Measurements from ENCODE around the gene GRIK1. TPM values are rescaled to one million over a fixed set of nuclear protein-coding genes. Genes with fewer than 3 reads are reported as not detected.

GRIK1 gene
- total RNA-seq, 1 donor from 2014 or later: 0.39 TPM

- H3K27me3 Mint-ChIP-seq (ENCODE audit: unreplicated experiment): no peaks in the 10 kb centered on the region
- TF ChIP-seq CTCF (IDR thresholded peaks at IDR 0.05; ENCODE audit: partially characterized antibody, unreplicated experiment): no peak
- H3K36me3 Mint-ChIP-seq (ENCODE audit: unreplicated experiment): peaks cover 15% of the 10 kb centered on the region
- DNase-seq: no peak
- no peak overlapping the region for H3K27ac Mint-ChIP-seq (ENCODE audit: unreplicated experiment)
- no peaks in the 10 kb centered on the region for H3K4me1 Mint-ChIP-seq (ENCODE audit: low read depth, unreplicated experiment)
- peaks cover 3% of the 10 kb centered on the region for H3K9me3 Mint-ChIP-seq (ENCODE audit: unreplicated experiment)
- no peak overlapping the region for H3K4me3 Mint-ChIP-seq (ENCODE audit: unreplicated experiment)
Observed at GRCh38 chr21:29521872-29522271, 417.9 kb downstream of the GRIK1 start.

GRCh38 chr21:29520171-29520570 is 419.6 kb downstream of the GRIK1 start:
- Mint-ChIP-seq H3K27ac (ENCODE audit: unreplicated experiment) (no peak overlapping the region), H3K36me3 (ENCODE audit: unreplicated experiment) (peaks cover 5% of the 10 kb centered on the region), H3K9me3 (ENCODE audit: unreplicated experiment) (no peaks in the 10 kb centered on the region), H3K27me3 (ENCODE audit: unreplicated experiment) (no peaks in the 10 kb centered on the region), H3K4me1 (ENCODE audit: low read depth, unreplicated experiment) (no peaks in the 10 kb centered on the region), H3K4me3 (ENCODE audit: unreplicated experiment) (no peak overlapping the region)
- no peak for DNase-seq
- TF ChIP-seq CTCF (IDR thresholded peaks at IDR 0.05; ENCODE audit: partially characterized antibody, unreplicated experiment): no peak

- Mint-ChIP-seq H3K4me1 (ENCODE audit: low read depth, unreplicated experiment) (no peaks in the 10 kb centered on the region), H3K27me3 (ENCODE audit: unreplicated experiment) (no peaks in the 10 kb centered on the region), H3K27ac (ENCODE audit: unreplicated experiment) (no peak overlapping the region), H3K36me3 (ENCODE audit: unreplicated experiment) (peaks cover 8% of the 10 kb centered on the region), H3K4me3 (ENCODE audit: unreplicated experiment) (no peak overlapping the region), H3K9me3 (ENCODE audit: unreplicated experiment) (no peaks in the 10 kb centered on the region)
- no peak for TF ChIP-seq CTCF (IDR thresholded peaks at IDR 0.05; ENCODE audit: partially characterized antibody, unreplicated experiment)
- DNase-seq: no peak
Observed at GRCh38 chr21:29514652-29515247, 425.0 kb downstream of the GRIK1 start.

- H3K4me1 Mint-ChIP-seq (ENCODE audit: low read depth, unreplicated experiment): no peaks in the 10 kb centered on the region
- peaks cover 8% of the 10 kb centered on the region for H3K36me3 Mint-ChIP-seq (ENCODE audit: unreplicated experiment)
- H3K4me3 Mint-ChIP-seq (ENCODE audit: unreplicated experiment): no peak overlapping the region
- no peak overlapping the region for H3K27ac Mint-ChIP-seq (ENCODE audit: unreplicated experiment)
- H3K27me3 Mint-ChIP-seq (ENCODE audit: unreplicated experiment): no peaks in the 10 kb centered on the region
- no peak for TF ChIP-seq CTCF (IDR thresholded peaks at IDR 0.05; ENCODE audit: partially characterized antibody, unreplicated experiment)
- no peak for DNase-seq
- H3K9me3 Mint-ChIP-seq (ENCODE audit: unreplicated experiment): no peaks in the 10 kb centered on the region
Observed at GRCh38 chr21:29513535-29513934, 426.3 kb downstream of the GRIK1 start.

- no peaks in the 10 kb centered on the region for H3K27me3 Mint-ChIP-seq (ENCODE audit: unreplicated experiment)
- no peak overlapping the region for H3K4me3 Mint-ChIP-seq (ENCODE audit: unreplicated experiment)
- no peak for DNase-seq
- no peak overlapping the region for H3K27ac Mint-ChIP-seq (ENCODE audit: unreplicated experiment)
- H3K9me3 Mint-ChIP-seq (ENCODE audit: unreplicated experiment): no peaks in the 10 kb centered on the region
- peaks cover 8% of the 10 kb centered on the region for H3K36me3 Mint-ChIP-seq (ENCODE audit: unreplicated experiment)
- no peak for TF ChIP-seq CTCF (IDR thresholded peaks at IDR 0.05; ENCODE audit: partially characterized antibody, unreplicated experiment)
- no peaks in the 10 kb centered on the region for H3K4me1 Mint-ChIP-seq (ENCODE audit: low read depth, unreplicated experiment)
Observed at GRCh38 chr21:29511096-29511495, 428.7 kb downstream of the GRIK1 start.
